ENCODE results near the gene PRDM10.

PRDM10 gene

DNA sequence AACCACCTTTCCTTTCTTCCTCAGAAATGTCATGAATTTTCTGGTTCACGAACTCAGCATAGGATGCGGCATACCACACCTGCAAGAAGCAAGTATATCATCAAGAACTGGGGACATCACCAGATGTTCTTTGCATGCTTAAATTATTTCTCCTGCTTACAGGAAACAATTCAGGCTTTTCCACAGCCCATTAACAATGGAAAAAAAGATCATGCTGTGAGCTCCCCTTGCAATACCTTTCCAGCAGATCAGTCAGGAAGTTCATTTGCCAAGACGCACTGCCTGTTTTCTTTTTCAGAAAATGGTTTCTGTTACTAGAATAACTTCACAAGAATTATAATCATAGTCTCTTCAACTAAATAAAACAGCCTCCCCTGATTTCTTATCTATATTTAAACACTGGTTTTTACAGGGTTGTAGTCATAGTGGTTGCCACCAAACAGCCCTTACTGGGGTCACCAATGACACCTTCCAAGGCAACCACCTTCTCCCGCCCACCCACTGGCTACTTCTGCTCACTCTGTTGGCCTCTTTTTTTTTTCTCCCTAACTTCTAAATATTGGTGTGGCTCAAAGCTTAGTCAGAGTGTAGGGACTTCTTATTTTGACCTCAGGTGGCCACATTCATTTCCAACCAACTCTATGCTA lies 64.9 kb downstream of the PRDM10 start:
- TF ChIP-seq FOXP2 (optimal IDR thresholded peaks at IDR 0.05; ENCODE audit: borderline replicate concordance, extremely low read depth, extremely low read length, insufficient read depth) = no peak
- no peak for TF ChIP-seq SIN3A (IDR thresholded peaks at IDR 0.05; ENCODE audit: borderline replicate concordance, insufficient read depth, low read length)
- TF ChIP-seq, protein P1, sequence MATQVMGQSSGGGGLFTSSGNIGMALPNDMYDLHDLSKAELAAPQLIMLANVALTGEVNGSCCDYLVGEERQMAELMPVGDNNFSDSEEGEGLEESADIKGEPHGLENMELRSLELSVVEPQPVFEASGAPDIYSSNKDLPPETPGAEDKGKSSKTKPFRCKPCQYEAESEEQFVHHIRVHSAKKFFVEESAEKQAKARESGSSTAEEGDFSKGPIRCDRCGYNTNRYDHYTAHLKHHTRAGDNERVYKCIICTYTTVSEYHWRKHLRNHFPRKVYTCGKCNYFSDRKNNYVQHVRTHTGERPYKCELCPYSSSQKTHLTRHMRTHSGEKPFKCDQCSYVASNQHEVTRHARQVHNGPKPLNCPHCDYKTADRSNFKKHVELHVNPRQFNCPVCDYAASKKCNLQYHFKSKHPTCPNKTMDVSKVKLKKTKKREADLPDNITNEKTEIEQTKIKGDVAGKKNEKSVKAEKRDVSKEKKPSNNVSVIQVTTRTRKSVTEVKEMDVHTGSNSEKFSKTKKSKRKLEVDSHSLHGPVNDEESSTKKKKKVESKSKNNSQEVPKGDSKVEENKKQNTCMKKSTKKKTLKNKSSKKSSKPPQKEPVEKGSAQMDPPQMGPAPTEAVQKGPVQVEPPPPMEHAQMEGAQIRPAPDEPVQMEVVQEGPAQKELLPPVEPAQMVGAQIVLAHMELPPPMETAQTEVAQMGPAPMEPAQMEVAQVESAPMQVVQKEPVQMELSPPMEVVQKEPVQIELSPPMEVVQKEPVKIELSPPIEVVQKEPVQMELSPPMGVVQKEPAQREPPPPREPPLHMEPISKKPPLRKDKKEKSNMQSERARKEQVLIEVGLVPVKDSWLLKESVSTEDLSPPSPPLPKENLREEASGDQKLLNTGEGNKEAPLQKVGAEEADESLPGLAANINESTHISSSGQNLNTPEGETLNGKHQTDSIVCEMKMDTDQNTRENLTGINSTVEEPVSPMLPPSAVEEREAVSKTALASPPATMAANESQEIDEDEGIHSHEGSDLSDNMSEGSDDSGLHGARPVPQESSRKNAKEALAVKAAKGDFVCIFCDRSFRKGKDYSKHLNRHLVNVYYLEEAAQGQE (IDR thresholded peaks at IDR 0.05; ENCODE audit: insufficient read depth in 1 of 2, low read depth in 2 of 2, low read length in 2 of 2) = no peak
- no peak for TF ChIP-seq POLR2AphosphoS5 (IDR thresholded peaks at IDR 0.05; ENCODE audit: low read depth, low read length)
- TF ChIP-seq TAF1 (IDR thresholded peaks at IDR 0.05; ENCODE audit: borderline replicate concordance, insufficient read depth, low read length) = no peak

DNA sequence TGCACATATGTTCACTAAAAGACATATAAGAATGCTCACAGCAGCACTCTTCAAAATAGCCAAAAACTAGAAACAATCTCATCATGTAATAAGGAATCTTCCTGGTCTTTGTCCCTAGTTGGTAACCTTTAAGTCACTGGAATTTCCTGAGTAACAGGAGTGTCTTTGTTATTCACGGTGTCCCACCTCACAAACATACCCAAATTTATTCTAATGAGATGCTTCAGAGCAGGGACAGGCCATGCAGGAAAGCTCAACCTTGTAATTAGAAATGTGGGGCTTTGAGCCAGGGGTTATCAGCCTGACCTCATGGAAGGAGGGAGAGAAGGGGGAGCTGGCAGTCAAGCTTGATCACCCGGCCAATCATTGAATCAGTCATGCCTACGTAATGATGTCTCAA lies 66.9 kb downstream of the PRDM10 start:
- TF ChIP-seq POLR2AphosphoS5 (IDR thresholded peaks at IDR 0.05; ENCODE audit: low read depth, low read length) = no peak
- TF ChIP-seq TAF1 (IDR thresholded peaks at IDR 0.05; ENCODE audit: borderline replicate concordance, insufficient read depth, low read length) = no peak
- TF ChIP-seq SIN3A (IDR thresholded peaks at IDR 0.05; ENCODE audit: borderline replicate concordance, insufficient read depth, low read length) = no peak
- TF ChIP-seq, protein P1 (IDR thresholded peaks at IDR 0.05; ENCODE audit: insufficient read depth in 1 of 2, low read depth in 2 of 2, low read length in 2 of 2) = no peak
- TF ChIP-seq FOXP2 (optimal IDR thresholded peaks at IDR 0.05; ENCODE audit: borderline replicate concordance, extremely low read depth, extremely low read length, insufficient read depth) = no peak

DNA sequence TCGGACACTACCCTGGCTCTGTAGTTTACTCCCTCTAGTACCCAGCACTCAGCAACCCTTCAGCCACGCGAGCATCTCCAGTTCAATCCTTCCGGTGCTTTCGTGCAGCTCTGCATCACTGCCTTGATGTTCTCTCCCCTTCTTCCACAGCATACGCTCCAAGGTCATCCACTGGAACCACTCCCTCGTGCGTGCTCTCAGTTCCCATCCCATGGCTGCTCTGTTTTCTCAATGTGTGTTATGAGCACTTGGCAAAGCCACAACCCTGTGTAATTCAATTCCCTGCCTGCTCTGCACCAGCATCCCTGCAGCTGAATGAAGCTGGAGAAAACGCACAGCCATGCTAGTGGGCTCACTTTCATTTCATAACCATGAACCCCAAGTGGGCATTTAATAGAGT lies 68.7 kb downstream of the PRDM10 start:
- TF ChIP-seq, protein P1 (IDR thresholded peaks at IDR 0.05; ENCODE audit: insufficient read depth in 1 of 2, low read depth in 2 of 2, low read length in 2 of 2) = no peak
- TF ChIP-seq FOXP2 (optimal IDR thresholded peaks at IDR 0.05; ENCODE audit: borderline replicate concordance, extremely low read depth, extremely low read length, insufficient read depth) = no peak
- no peak for TF ChIP-seq POLR2AphosphoS5 (IDR thresholded peaks at IDR 0.05; ENCODE audit: low read depth, low read length)
- no peak for TF ChIP-seq SIN3A (IDR thresholded peaks at IDR 0.05; ENCODE audit: borderline replicate concordance, insufficient read depth, low read length)
- no peak for TF ChIP-seq TAF1 (IDR thresholded peaks at IDR 0.05; ENCODE audit: borderline replicate concordance, insufficient read depth, low read length)

DNA sequence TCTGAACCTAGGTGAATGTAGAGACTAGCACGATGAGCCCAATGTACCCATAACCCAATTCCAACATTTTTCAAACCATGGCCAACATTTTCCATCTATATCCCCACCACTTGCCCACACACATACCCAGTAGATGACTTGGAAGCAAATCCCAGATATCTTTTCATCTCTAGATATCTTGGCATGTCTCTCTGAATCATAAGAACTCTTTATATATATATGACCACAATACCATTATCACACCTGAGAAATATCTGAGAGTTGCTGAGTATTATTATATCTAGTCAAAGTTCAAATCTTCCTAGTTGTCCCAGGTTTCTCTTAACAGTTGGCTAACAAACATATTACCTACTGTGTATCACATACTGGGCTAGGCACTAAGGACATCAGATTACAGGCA lies 69.4 kb downstream of the PRDM10 start:
- TF ChIP-seq, protein P1 (IDR thresholded peaks at IDR 0.05; ENCODE audit: insufficient read depth in 1 of 2, low read depth in 2 of 2, low read length in 2 of 2) = no peak
- TF ChIP-seq TAF1 (IDR thresholded peaks at IDR 0.05; ENCODE audit: borderline replicate concordance, insufficient read depth, low read length) (no peak), SIN3A (IDR thresholded peaks at IDR 0.05; ENCODE audit: borderline replicate concordance, insufficient read depth, low read length) (no peak), FOXP2 (optimal IDR thresholded peaks at IDR 0.05; ENCODE audit: borderline replicate concordance, extremely low read depth, extremely low read length, insufficient read depth) (no peak), POLR2AphosphoS5 (IDR thresholded peaks at IDR 0.05; ENCODE audit: low read depth, low read length) (no peak)
